NCI-H2081 (cell line): ENCODE results near the gene CDH4.
"Not testable (repeated sequence)": the region's sequence is repeated elsewhere in the genome, so short reads cannot be mapped to it uniquely, and the experiment has no call there.

Experiments used
- DNase-seq, 2 experiments: peaks; one replicate each; lab custom pipeline; 2025; lab: John Stamatoyannopoulos, UW

Gene CDH4

DNA sequence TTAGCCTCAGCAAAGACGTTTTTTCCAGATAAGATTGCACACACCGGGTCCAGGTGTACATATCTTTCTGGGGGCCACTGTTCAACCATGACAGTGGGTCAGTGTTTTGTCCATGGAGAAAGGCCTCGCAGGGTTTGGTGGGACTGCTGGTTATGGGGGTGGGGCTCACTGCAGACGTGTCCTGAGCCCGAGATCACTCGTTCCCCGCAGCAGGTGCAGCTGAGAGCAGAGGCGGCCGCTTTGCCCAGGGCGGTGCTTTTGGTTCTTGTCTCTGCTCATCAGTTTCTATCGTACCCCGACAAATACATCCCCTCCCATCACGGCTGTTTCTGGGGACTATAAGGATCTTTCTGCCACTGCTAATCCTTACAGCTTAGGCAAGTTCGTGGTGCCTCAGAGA is 166.9 kb downstream of the CDH4 start:
- no peak for DNase-seq

DNA sequence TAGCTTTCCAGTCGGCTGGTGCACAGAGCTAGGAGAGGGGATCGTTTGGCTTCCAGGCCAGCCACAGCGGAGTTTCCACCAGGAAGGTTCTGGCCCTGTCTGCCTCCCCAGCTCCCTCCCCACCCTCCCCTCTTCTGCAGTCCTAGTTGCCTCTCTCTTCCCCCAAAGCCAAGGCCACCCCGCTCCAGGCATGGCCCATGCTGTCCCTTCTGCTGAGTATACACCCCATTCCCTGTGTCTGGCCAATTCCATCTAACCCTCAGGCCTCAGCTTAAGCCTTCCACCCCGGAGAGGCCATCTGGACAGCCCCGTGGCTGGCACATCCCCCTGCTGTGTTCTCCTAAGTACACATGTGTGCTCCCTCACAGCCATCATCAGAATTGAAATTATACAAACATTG is 167.4 kb downstream of the CDH4 start:
- no peak for DNase-seq

DNA sequence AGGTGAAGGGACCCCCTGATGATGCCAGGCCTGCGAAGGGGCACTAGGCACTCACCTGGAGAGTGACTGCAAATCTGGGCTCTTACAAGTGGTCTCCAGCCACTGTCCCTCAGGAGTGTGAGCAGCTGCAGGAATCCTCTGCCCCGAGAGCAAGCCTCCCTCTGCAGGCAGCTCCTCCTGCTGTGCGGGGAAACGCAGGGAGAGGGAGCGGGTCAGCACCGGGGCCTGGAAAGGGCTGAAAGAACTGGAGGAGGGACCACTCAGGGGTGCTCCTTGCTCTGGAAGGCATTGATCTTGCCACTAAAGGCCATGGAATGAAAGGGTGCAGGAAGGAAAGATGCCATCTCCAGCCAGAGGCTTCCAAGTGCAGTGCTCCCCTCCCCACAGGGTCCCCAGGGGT is 168.0 kb downstream of the CDH4 start:
- DNase-seq, result no peak

DNA sequence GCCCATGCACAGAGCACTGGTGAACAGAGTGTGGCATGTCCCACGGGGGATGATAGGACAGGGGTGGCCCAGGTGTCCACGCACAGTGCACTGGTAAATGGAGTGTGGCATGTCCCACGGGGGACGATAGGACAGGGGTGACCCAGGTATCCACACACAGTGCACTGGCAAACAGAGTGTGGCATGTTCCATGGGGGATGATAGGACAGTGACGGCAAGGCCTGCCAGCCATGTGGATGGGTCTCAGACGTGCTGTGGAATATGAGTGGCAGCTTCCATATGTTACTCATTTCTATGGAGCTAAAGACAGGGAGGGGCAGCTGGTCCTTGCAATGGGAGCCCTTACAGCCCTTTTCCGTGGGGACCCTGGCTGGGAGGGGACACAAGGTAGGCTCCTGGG is 168.7 kb downstream of the CDH4 start:
- DNase-seq, result no peak

DNA sequence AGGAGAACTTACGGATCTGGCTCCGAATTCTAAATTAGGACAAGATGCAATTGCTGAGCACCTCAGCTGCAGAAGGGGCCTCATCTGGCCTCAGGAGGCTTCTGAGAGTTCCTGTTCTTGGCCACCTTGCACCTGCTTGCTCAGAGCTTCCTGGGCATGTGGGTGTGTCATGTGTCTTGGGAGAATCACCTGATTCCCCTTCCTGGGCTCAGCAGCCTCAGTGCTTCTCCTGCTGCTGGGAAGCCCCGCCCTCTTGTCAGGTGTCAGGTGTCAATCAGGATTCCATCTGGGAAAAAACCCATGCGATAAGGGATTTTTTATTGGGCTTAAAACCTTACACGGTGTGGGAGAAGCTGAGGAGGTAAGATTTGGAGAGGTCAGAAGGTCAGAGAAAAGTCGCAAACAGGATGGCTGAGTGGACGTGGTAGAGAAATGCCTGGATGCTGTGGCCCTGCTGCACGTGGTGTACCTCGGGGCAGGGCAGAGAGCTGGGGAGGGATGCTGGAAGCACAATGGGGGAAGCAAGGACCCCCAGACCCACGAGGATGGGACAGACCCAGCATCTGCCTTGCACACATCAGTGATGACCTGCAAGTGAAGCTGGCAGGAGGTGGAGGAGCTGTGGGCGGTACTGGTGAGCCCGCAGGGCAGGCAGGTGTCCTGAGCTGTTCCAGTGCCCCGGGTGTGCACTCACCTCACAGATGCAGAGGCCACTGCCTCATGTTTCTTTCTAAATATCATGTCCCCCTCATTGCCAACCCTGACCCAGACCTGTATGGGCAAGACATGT is 170.8 kb downstream of the CDH4 start:
- no peak for DNase-seq

DNA sequence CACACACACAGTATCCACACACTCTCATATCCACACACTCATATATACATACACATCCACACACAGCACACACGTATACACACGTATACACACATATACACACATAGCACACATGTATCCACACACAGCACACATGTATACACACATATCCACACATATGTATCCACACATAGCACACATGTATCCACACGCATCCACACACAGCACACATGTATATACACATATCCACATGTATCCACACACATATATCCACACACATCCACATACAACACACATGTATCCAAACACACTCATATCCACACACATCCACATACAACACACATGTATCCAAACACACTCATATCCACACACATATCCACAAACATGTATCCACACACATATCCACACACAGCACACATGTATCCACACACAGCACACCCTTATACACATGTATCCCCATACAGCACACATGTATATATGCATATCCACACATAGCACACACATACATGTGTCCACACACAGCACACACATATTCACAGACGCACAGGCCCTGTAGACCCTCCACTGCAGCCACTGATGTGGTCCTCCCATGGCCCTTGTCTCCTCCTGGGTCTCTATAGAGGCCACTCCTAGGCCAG is 172.1 kb downstream of the CDH4 start:
- DNase-seq, result no peak

DNA sequence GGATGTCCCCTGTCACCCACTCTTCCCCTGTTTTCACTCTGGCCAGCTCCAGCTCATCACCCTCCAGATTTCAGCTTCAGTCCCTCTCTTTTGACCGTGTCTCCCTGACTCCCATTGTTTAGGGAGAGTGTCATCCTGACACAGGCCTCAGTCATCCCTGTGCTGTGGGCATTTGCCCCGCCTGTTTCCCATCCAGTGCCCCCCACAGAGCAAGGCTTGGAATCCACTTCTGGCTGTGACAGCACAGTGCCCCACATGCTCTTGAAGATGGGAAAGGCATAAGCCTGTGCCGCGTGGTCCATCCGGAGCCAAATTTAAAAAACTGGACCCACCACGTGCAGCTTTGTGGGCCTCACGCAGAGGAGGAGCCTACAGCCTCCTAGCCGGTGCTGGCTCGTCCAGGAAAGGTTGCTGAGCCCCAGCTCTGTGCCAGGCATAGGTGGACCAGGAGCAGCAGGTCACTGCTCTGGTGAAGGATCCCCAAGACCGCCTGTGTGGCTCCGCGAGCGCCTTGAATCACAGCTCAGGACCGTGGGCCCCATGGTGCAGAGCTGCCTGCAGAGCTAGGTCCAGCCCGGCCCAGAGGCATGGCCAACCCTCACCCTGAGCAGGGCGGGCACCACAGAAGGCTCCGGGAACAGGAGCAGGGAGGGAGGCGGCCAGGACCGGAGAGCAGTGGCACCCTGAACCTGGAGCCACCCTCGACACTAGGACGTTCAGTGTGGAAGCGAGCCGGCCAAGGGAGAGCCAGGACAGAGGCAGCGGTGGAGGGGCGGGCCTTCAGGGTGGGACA is 172.8 kb downstream of the CDH4 start:
- no peak for DNase-seq

DNA sequence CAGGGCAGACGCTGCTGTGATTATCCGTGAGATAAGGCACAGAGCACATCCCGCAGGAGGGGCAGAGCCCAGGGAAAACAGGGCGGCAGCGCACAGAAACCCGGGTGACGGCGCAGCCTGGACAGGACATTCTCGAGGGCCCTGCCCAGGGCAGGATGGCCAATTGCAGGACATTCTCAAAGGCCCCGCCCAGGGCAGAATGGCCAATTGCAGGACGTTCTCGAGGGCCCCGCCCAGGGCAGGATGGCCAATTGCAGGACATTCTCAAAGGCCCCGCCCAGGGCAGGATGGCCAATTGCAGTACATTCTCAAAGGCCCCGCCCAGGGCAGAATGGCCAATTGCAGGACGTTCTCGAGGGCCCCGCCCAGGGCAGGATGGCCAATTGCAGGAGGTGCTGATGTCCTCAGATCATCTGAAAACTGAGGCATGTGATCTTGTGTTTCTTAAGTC is 173.5 kb downstream of the CDH4 start:
- DNase-seq, result not testable (repeated sequence)

DNA sequence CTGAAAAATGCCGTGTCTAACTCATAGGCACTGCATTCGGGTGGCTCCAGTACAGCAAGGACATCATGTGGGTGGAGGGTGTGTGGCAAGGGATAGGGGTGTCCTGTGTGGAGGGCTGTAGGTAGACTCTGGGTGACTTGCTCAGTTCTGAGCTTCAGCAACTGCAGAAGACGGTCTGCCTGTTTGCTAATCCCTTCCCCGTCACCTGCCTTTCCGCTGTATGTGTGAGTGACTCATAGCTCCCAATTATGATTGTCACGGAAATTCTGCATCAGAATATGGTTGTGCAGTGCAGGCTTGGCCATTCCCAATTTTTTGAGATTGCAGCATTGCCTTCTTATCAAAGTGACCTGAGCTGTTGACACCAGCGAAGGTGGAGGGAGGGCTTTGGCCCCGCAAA is 174.3 kb downstream of the CDH4 start:
- DNase-seq, result no peak

DNA sequence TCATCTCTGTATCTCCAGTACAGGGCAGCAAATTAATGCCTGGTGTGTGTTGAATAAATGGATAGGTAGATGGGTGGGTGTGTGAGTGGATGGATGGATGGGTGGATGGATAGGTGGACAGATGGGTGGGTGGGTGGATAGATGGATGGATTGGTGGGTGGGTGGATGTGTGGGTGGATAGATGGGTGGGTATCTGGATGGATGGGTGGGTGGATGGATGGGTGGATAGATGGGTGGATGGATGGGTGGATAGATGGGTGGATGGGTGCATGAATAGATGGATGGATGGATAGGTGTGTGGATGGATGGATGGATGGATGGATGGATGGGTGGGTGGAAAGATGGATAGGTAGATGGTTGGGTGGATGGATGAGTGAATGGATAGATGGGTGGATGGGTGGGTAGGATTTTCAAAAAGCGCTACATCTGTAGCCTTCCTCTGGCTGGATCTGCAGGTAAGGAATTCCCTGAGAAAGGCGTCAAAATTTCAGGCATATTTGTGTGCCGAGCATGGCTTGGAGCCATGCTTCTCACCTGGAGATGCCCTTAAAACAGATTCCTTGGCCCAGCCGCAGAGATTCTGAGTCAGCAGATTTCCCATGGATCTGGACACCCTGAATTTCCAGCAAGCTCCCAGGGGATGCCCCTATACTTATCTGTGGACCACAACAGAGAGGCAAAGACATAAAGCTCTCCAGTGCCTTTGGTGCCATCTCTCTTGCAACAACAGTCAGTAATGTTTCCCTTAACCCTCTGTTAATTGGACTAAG is 177.6 kb downstream of the CDH4 start:
- no peak for DNase-seq

DNA sequence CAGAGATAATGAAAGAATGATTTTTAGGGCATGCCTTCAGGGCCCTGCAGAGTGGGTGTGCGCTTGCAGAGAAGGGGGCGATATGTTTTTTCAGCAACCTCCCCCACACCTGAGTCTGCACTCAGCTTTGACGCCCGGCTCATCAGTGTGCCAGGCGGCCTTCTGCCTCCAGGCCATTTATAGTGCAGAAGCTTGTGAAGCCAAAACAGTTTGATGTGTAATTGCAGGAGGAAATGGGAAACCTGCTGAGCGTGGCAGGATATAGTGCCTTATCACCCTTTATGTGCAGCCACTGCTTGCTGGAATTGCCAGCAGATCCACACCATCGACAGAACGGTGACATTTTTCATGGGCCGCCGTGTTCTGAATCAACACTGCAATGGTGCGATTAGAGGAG is 178.2 kb downstream of the CDH4 start:
- no peak for DNase-seq

DNA sequence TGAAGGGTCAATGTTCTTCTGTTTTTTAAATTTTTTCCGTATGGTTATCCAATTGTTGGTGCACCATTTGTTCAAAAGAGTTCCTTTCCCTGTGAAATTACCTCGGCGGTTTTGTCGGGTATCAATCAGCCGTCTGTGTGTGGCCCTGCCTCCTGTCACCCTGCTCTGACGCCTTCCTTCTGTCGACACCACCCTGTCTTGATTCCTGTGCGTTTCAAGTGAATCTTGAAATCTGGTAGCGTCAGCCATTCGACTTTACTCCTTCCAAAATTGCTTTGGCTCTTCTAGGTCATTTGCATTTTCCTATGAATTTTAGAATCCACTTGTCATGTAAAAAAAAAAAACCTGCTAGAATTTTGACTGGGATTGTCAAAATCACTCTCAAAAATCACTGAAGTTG is 181.1 kb downstream of the CDH4 start:
- no peak for DNase-seq

DNA sequence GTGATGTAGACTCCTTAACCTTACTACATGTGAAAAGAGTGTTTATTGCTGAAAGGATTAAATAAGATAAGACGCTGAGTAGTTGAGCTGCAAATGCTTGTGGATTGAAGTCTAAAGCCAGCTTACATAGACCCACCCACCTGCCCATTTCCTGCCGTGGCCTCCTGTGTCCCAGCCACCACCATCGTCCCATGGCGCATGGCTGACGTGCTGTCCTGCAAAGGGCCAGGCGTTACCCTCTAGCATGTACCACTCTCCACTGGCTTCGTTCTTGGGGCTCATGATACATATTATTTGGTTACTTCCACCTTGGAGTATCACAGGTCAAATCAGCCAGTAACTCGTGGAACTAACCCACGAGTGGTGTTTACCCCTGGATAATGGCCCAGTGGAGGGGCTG is 181.8 kb downstream of the CDH4 start:
- DNase-seq, result no peak

DNA sequence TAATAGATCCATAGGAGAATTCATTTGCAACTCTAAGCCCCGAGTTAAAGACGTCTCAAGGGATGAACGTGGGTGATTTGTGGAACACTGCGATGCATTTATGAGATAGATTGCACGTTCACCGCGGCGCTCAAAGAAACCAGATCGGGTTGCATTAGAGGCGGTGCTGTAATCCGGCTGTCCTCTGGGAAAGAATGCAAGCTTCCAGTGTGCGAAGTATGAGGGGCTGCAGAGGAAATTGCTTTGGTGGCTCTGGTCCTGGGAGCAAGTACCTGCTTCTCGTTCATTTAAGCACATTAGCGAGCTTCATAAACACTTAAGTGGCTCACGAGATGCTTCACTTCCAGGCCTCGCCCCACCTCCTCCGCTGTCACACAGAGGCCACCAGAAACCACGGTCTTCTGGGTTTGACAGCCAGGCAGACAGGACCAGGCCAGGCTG is 182.3 kb downstream of the CDH4 start:
- no peak for DNase-seq

DNA sequence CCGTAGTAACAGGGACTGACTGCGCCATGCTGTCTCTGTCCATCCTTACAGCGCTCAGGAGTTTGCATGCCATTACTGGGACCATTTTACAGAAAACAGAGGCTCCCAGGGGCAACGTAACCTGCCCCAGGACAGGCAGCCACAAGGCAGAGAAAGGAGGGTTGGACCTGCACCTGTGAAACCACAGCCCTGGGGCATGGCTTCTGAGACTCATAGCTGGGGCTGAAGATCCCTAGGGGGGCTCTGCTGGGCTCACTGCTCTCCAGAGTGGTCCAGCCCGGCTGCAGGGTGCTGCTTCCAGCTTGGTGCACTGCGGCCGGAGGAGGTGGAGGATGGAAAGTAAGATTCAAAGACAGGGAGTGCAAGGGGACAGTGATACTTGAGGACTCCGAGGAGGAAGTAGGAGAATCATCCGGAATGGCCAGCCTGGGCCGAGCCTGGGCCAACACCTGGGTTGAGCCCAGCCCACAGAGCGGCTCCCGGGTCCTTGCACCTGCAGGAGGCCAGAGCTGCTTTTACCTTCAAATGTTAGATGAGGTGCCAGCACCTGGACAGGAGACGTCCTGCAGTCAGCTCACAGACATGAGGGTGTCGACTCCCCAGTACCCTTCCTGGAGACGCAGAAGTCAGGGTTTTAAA is 183.2 kb downstream of the CDH4 start:
- DNase-seq, result no peak

DNA sequence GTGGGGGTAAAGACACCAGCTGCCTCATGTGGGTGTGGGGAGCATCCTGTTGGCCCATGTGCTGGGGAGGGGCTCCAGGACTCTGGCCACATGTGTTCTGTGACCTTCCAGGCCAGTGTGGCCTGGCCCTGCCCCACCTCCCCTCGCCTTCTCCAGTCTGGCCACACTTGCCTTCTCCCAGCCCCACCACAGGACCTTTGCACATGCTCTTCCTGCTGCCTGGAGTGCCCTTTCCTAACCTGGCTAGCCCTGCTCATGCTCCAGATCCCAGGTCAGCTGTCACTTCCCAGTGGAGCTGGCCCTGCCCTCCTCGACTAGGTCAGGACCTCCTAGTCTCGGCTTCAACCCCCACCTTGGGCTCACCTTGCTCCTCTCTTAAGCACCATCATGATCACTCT is 183.8 kb downstream of the CDH4 start:
- no peak for DNase-seq

DNA sequence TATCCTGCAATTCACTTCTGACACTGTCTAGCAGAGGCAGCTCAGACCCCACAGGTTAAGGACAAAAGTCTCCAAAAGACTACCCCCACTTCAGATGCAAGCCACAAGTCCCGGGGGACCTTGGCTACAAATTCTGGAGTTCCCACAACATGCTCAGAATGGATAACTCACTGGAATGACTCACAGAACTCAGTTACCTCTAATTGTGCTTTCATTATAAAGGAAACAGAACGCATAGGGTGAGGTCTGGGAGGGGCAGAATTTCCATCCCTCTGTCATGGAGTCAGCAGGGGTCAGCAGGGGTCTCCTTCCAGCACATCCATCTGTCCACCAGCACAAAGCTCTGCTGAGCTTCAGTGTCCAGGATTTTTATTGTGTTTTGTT is 184.2 kb downstream of the CDH4 start:
- no peak for DNase-seq

DNA sequence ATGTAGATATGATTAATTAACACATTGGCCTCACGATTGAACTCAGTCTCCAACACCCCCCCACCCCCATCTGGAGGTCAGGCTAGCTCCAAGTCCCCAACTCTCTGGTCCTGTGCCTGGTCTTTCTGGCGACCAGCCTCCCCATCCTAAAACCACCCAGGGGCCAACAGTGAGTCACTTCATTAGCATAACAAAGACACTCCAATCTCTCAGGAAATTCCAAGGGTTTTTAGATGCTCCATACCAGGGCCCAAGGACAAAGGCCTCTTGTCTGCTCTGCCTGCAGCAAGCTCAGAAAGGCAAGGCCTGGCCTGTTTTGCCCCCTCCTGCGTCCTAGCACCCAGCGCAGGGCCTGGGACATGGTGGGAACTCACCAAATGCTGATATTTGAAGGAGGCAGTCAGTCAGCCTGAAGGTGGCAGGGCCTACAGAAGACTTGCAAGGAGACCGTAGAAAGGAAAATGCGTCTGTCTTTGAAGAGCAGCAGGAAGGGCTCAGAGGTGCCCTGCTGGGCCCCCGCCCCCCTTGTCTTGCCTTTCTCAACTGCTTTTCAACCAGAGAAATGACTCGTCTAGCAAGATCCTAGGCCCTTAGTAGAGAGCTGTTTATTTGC is 184.7 kb downstream of the CDH4 start:
- DNase-seq, result no peak

DNA sequence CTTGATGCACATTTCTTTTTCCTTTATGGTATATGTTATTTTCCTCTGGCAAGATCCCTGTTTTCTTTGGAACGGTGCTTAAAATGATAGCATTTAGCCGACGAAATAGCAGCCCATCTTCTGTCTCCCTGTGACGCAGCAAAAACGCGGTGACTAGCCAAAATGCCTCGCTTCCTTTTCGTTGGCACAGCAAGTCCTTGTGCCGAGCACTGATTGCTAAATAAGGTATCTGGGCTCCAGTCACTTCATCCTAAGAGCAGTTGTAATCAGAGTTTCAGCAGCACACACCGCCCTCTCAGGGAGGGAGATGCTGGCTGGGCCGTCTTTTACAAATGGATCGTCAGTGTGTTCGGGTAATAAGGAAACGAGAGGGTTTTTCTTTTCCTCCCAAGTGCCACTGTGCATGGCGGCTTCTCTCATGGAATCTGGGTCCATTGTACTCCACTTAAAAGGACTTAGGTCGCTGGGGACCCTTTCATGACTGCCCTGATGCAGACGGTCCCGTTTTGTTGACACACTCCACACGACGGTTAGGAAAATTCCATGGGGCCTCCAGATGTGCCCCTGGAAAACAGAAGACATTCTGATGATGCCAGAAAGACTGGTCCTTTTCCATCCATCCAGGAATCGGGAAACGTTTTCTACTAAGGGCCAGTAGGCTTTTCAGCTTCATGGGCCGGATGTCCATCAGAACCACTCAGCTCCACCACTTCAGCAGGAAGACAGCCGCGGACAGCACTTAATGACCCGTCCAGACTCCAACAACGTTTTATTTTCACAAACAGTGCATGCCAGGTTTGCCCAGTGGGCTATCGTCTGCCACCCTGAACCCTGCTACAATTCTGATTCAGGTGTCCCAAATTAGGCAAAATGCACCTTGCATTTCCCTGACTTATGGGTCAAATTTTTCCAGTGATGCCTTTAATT is 185.5 kb downstream of the CDH4 start:
- DNase-seq, result no peak

DNA sequence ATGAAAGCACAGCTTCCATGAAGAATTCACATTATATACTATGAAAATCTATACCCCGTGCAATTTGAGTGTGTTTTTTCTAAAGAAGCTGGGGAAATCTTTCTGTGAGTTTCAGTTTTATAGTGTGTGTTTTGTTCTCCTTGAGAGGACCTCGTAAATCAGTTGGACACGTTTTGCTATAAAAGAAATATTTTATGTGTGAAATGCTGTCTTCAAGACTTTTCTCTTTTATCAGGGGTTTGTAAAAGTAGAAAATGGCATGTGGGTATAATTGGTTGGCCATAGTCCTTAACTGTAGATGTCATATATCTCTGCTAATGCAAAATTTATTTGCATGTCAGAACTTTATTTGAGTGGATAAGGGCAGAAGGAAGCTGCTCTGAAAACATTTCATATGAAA is 186.2 kb downstream of the CDH4 start:
- DNase-seq, result no peak
